ENCODE data around the gene TBC1D22B. TPM values are rescaled to one million over a fixed set of nuclear protein-coding genes. Genes with fewer than 3 reads are reported as not detected.

TBC1D22B gene
- polyA plus RNA-seq, 2 of the 4 experiments (the other 2 are of a cell fraction): 5.7 to 6.4 TPM

- TF ChIP-seq ELK1 (IDR thresholded peaks at IDR 0.05; ENCODE audit: low read depth, low read length) (no peak), FOSL2 (IDR thresholded peaks at IDR 0.05) (no peak), FOSL2 (CRISPR knock-in tag; IDR thresholded peaks at IDR 0.05) (no peak), ZSCAN20 (CRISPR knock-in tag; IDR thresholded peaks at IDR 0.05) (no peak)
Measured at GRCh38 chr6:37225350-37226169, 32.0 kb upstream of the TBC1D22B start (continued).

GRCh38 chr6:37230104-37230503 lies 27.5 kb upstream of the TBC1D22B start:
- 80% methylated on average over 6 of the region's 6 CpGs for WGBS (ENCODE audit: missing lambda C conversion rate)
- H3K4me1 ChIP-seq: no peaks in the 10 kb centered on the region
- no peak for TF ChIP-seq POLR2AphosphoS2 (conservative IDR thresholded peaks at IDR 0.05; ENCODE audit: low read length)
- TF ChIP-seq NFE2L2 (conservative IDR thresholded peaks at IDR 0.05; ENCODE audit: low read length): no peak
- TF ChIP-seq HOXB13 (CRISPR knock-in tag; IDR thresholded peaks at IDR 0.05; ENCODE audit: low read depth): no peak
- no peak for TF ChIP-seq RCOR1 (IDR thresholded peaks at IDR 0.05; ENCODE audit: low read depth, low read length)
- TF ChIP-seq FOSL2 (IDR thresholded peaks at IDR 0.05): no peak
- TF ChIP-seq FOSL2 (CRISPR knock-in tag; IDR thresholded peaks at IDR 0.05): no peak
- no peaks in the 10 kb centered on the region for H3K9me3 ChIP-seq
- no peak overlapping the region for H3K4me3 ChIP-seq
- ATAC-seq: no peak
- CTCF ChIA-PET: no interaction called here
- DNase-seq (ENCODE audit: low read depth in 1 of 2, low spot score in 1 of 2): no peak
- POLR2A ChIA-PET: no interaction called here
- H3K27ac ChIP-seq: no peak overlapping the region
- no peak for FAIRE-seq
- H3K4me2 ChIP-seq: no peak overlapping the region

GRCh38 chr6:37232430-37233017 lies 25.0 kb upstream of the TBC1D22B start:
- FAIRE-seq: no peak
- DNase-seq (ENCODE audit: low read depth in 1 of 2, low spot score in 1 of 2): no peak
- peaks cover 9% of the 10 kb centered on the region; the same call in 2 of the 3 replicates for H3K4me1 ChIP-seq
- no peak for ATAC-seq
- no peak for TF ChIP-seq ATOH8 (CRISPR knock-in tag; IDR thresholded peaks at IDR 0.05; ENCODE audit: low read depth)
- no peak for TF ChIP-seq EHMT2 (IDR thresholded peaks at IDR 0.05; ENCODE audit: low read depth)
- TF ChIP-seq NFE2L2 (conservative IDR thresholded peaks at IDR 0.05; ENCODE audit: low read length): no peak
- TF ChIP-seq MYC (IDR thresholded peaks at IDR 0.05; ENCODE audit: borderline replicate concordance, low read length): no peak
- no peak for TF ChIP-seq RAD21 (conservative IDR thresholded peaks at IDR 0.05 in 1 of 2, IDR thresholded peaks at IDR 0.05 in 1 of 2)
- TF ChIP-seq ZSCAN20 (CRISPR knock-in tag; IDR thresholded peaks at IDR 0.05): no peak
- no peak for TF ChIP-seq JUNB (IDR thresholded peaks at IDR 0.05)
- no peak for TF ChIP-seq CHD2 (IDR thresholded peaks at IDR 0.05; ENCODE audit: low read length, partially characterized antibody)
- no peak for TF ChIP-seq NPAS2 (CRISPR knock-in tag; IDR thresholded peaks at IDR 0.05; ENCODE audit: borderline replicate concordance)
- no peak for TF ChIP-seq SREBF2 (IDR thresholded peaks at IDR 0.05)
- no peak for TF ChIP-seq ESRRA (IDR thresholded peaks at IDR 0.05; ENCODE audit: borderline replicate concordance, low read length)
- no peak for TF ChIP-seq ZFP36 (IDR thresholded peaks at IDR 0.05; ENCODE audit: borderline replicate concordance, partially characterized antibody)
- no peak for TF ChIP-seq REST (IDR thresholded peaks at IDR 0.05)
- no peak for TF ChIP-seq FOSL2 (IDR thresholded peaks at IDR 0.05)
- no peak for TF ChIP-seq FOSL2 (CRISPR knock-in tag; IDR thresholded peaks at IDR 0.05)
- TF ChIP-seq BCL3 (IDR thresholded peaks at IDR 0.05): no peak
- no peak for TF ChIP-seq ZC3H11A (IDR thresholded peaks at IDR 0.05)
- no peak for TF ChIP-seq RFX5 (IDR thresholded peaks at IDR 0.05)
- no peak for TF ChIP-seq RARB (CRISPR knock-in tag; IDR thresholded peaks at IDR 0.05)
- TF ChIP-seq EP300 (IDR thresholded peaks at IDR 0.05): no peak
- TF ChIP-seq ELK1 (IDR thresholded peaks at IDR 0.05; ENCODE audit: low read depth, low read length): no peak
- CTCF ChIA-PET: interaction anchor here (0.6 to 1.2 kb wide), 2 partner anchors 22 to 347 kb away, joined by 3 read pairs; partner anchors contain the start of gene C6orf89
- POLR2A ChIA-PET: no interaction called here
- WGBS (ENCODE audit: missing lambda C conversion rate): 93% methylated on average over 5 of the region's 5 CpGs
- no peaks in the 10 kb centered on the region for H3K9me3 ChIP-seq
- H3K27ac ChIP-seq: no peak overlapping the region
- H3K4me3 ChIP-seq: no peak overlapping the region
- no peak overlapping the region for H3K4me2 ChIP-seq
